Kidney (tissue), 14 donors: ENCODE data around the gene OSBPL10. TPM values are rescaled to one million over a fixed set of nuclear protein-coding genes. Genes with fewer than 3 reads are reported as not detected.

Experiments
- DNase-seq, 5 donors: peaks; one replicate each; pipeline ENCODE4 v3.0.0-alpha.2; 2013 to 2020
- FAIRE-seq: peaks from 2 replicates; lab custom pipeline; 2012; peaks lifted over from hg19 to GRCh38; lab: Jason Lieb, UNC
- H3K27ac ChIP-seq, 2 donors: one replicate each; pipeline ENCODE4 v1.7.0; 2013; ENCODE audit warnings: low read depth in 2 of 2, low read length in 2 of 2, inconsistent platforms in 1 of 2
- H3K27me3 ChIP-seq: one replicate; pipeline ENCODE4 v1.7.1; 2013; ENCODE audit warnings: low read length, inconsistent platforms; ENCODE audit not compliant: control insufficient read depth, insufficient read depth
- H3K36me3 ChIP-seq, 3 donors: one replicate each; pipeline versions ENCODE4 v1.7.0 to v1.7.1; 2013; ENCODE audit warnings: low read length in 3 of 3, control low read depth in 1 of 3, inconsistent platforms in 1 of 3; ENCODE audit not compliant: insufficient read depth in 3 of 3, control insufficient read depth in 2 of 3
- H3K4me1 ChIP-seq, 3 donors: one replicate each; pipeline versions ENCODE4 v1.7.0 to v1.7.1; 2013; ENCODE audit warnings: low read length in 3 of 3, inconsistent platforms in 1 of 3, low read depth in 1 of 3; ENCODE audit not compliant: control insufficient read depth in 2 of 3, insufficient read depth in 2 of 3
- H3K4me3 ChIP-seq, 3 donors: one replicate each; pipeline versions ENCODE4 v1.7.0 to v1.8.1; 2013; ENCODE audit warnings: low read length in 3 of 3, control low read depth in 1 of 3, inconsistent platforms in 1 of 3
- H3K9ac ChIP-seq, 3 donors: one replicate each; pipeline versions ENCODE4 v1.7.0 to v1.7.1; 2013; ENCODE audit warnings: low read length in 3 of 3, control low read depth in 1 of 3, inconsistent platforms in 1 of 3
- H3K9me3 ChIP-seq, 3 donors: one replicate each; pipeline versions ENCODE4 v1.7.0 to v1.7.1; 2013; ENCODE audit warnings: low read length in 3 of 3, control low read depth in 1 of 3, inconsistent platforms in 1 of 3; ENCODE audit not compliant: control insufficient read depth in 2 of 3, insufficient read depth in 1 of 3
- CTCF ChIP-seq: IDR thresholded peaks from 3 replicates; pipeline ENCODE4 v1.5.1; 2012; ENCODE audit warnings: mild to moderate bottlenecking, moderate library complexity, borderline replicate concordance; ENCODE audit not compliant: insufficient read depth; ENCODE audit errors: extremely low read depth
- intact Hi-C: fragments of 100-400 bp; cut with DNase I; formaldehyde crosslinking; loops from one replicate; pipeline ENCODE4 v1.11.1; 2022
- polyA plus RNA-seq: library from polyadenylated mRNA; stranded (reverse); fragments of 350-450 nt; fragmentation: Illumina TruSeq; extraction: RNeasy Lipid Tissue Mini Kit (QIAGEN cat#74804); gene quantifications from one replicate; pipeline ENCODE4 v1.2.3, GENCODE V29; 2014; ENCODE audit warnings: low read depth, low replicate concordance; ENCODE audit not compliant: insufficient read depth
- total RNA-seq: library from RNA; stranded (reverse); fragmentation: NEBNext Ultra II Directional; extraction: Animal tissue kit (Norgen Biotek cat#: 25700); gene quantifications from one replicate; pipeline ENCODE4 v1.2.1, GENCODE V29; 2021
- donor health status: control.
- donor health status: control.
- donor health status: control.
- donor health status: control.
- donor health status: control.
- donor health status: DM: yes; HTN: yes; CAD: no.
- donor health status: Normal renal cell carcinoma (clear cell type).

The OSBPL10 gene
- total and polyA plus RNA-seq, 2 donors from 2014 or later = 11.8 to 89.3 TPM

- Histone ChIP-seq H3K4me1 (peaks cover 0 to 8% (median 0%) of the 10 kb centered on the region in 3 donors), H3K36me3 (no peaks in the 10 kb centered on the region), H3K9ac (no peak overlapping the region), H3K9me3 (no peaks in the 10 kb centered on the region), H3K27me3 (no peaks in the 10 kb centered on the region), H3K27ac (no peak overlapping the region), H3K4me3 (no peak overlapping the region)
- no peak for FAIRE-seq
- intact Hi-C loops = no loop called here
- DNase-seq = no peak
- TF ChIP-seq CTCF = no peak
Measured at GRCh38 chr3:31840252-31840651, 140.8 kb downstream of the OSBPL10 start.

GRCh38 chr3:31839144-31839917, 141.7 kb downstream of the OSBPL10 start:
- Histone ChIP-seq H3K27me3 (no peaks in the 10 kb centered on the region), H3K9ac (no peak overlapping the region), H3K27ac (no peak overlapping the region), H3K4me1 (peaks cover 0 to 8% (median 0%) of the 10 kb centered on the region in 3 donors), H3K9me3 (no peaks in the 10 kb centered on the region), H3K36me3 (no peaks in the 10 kb centered on the region), H3K4me3 (no peak overlapping the region)
- DNase-seq (no peak), FAIRE-seq (no peak)
- TF ChIP-seq CTCF = no peak
- intact Hi-C loops = no loop called here

- no peak overlapping the region for H3K4me3 ChIP-seq
- no peaks in the 10 kb centered on the region for H3K36me3 ChIP-seq
- H3K27me3 ChIP-seq = no peaks in the 10 kb centered on the region
- no peak overlapping the region for H3K9ac ChIP-seq
- TF ChIP-seq CTCF = no peak
- intact Hi-C loops = no loop called here
- no peak overlapping the region for H3K27ac ChIP-seq
- FAIRE-seq (no peak), DNase-seq (no peak)
- H3K4me1 ChIP-seq = peaks cover 0 to 5% (median 4%) of the 10 kb centered on the region in 3 donors
- H3K9me3 ChIP-seq = no peaks in the 10 kb centered on the region
Measured at GRCh38 chr3:31836131-31837075, 144.7 kb downstream of the OSBPL10 start.
